ENCODE measurements around the gene MYB.

DNA sequence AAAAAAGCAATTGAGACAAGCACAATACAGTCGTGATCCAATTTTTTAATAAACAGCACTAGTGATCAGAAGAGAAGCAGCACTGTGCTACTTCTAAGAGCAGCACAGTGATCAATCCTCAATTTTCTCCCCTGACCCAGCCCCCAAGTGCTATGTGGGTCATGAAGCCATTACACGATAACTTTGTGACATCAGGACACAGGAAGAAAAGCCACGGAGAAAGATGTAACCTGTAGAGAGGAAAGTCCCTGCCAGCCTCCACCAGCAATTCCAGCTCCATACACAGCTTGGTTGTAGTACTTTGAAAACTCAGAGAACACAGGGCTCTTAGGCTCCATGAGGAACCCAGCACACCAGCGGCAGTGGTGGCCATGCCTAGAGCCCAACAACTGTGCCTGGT is 45.3 kb upstream of the MYB start:
- no peak for TF ChIP-seq POLR2A (IDR thresholded peaks at IDR 0.05)
- TF ChIP-seq, protein P1, sequence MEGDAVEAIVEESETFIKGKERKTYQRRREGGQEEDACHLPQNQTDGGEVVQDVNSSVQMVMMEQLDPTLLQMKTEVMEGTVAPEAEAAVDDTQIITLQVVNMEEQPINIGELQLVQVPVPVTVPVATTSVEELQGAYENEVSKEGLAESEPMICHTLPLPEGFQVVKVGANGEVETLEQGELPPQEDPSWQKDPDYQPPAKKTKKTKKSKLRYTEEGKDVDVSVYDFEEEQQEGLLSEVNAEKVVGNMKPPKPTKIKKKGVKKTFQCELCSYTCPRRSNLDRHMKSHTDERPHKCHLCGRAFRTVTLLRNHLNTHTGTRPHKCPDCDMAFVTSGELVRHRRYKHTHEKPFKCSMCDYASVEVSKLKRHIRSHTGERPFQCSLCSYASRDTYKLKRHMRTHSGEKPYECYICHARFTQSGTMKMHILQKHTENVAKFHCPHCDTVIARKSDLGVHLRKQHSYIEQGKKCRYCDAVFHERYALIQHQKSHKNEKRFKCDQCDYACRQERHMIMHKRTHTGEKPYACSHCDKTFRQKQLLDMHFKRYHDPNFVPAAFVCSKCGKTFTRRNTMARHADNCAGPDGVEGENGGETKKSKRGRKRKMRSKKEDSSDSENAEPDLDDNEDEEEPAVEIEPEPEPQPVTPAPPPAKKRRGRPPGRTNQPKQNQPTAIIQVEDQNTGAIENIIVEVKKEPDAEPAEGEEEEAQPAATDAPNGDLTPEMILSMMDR (IDR thresholded peaks at IDR 0.05), result no peak

All from Peyer's patch (tissue), 4 donors.